Activated T-cell treated with anti-CD3 and anti-CD28 coated beads for 24 hours (primary cell): Measurements from ENCODE around the gene RNPEPL1.

Experiments
- DNase-seq: peaks from one replicate; pipeline ENCODE4 v3.0.0-alpha.2; 2020; ENCODE audit warnings: low read depth

Gene RNPEPL1

GRCh38 chr2:240564561-240565332 lies 3.5 kb upstream of the RNPEPL1 start:
- no peak for DNase-seq

- DNase-seq, result peak; percentile 84
Observed at GRCh38 chr2:240565333-240566202, 2.7 kb upstream of the RNPEPL1 start.

- peak; percentile 94 for DNase-seq
Observed at GRCh38 chr2:240566203-240567136, 1.8 kb upstream of the RNPEPL1 start.

GRCh38 chr2:240567137-240567871 lies 980 bp upstream of the RNPEPL1 start:
- no peak for DNase-seq

- DNase-seq, result no peak
Observed at GRCh38 chr2:240568678-240569522, 616 bp downstream of the RNPEPL1 start.

DNA sequence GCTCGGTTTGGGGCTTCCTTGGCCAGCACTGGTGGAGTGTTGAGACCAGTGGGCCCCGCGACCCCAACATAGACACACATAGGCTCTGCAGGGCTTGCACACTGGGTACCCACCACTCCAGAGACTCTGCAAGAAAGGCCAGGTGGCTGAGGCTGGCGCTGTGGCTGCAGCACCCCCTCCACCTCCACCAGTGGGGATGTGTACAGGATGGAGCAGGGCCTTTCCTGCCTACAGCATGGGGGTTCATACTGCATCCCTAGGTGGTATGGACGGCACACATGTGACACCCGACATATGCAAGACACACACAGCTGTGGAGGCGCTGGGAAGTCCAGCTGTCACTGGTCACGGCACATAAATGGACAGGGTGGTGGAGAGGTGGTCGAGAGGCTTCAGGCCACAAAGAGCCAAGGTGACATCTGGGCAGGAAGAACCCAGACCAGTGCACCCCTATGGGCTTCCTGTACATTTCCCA lies 1.3 kb downstream of the RNPEPL1 start:
- DNase-seq, result no peak

GRCh38 chr2:240569998-240570530 lies 1.8 kb downstream of the RNPEPL1 start:
- DNase-seq, result no peak

GRCh38 chr2:240570531-240571313 lies 2.4 kb downstream of the RNPEPL1 start:
- no peak for DNase-seq

DNA sequence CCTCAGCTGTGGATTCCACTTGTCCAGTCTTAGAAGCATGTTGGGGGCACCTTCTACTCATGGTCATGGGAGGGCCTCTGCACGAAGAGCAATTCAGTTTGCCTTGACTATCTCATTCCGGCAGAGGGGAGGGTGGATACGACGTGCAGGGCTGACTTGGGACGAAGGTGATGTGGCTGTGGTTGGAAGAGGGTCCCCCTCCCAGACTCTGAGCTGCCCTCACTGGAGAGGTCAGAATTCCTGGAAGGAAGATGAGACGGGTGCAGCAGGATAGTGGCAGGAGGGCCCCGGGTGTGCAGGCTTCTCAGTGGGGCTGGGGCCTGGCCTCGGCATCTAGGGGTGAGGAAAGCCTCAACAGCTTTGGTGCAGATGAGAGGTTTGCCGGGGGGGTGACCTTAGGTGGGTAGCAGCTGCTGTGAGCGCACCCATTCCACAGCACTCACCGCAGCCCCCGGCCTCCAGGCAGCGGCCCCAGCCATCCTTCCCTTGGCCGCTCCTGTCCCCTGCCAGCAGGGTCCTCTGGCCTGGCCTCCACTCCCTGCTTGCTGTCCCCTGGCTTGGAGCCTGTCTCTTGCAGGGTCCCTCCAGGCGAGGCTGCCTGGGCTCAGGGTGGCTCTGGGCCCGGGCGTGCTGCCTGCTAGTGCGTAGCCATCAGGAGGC lies 3.2 kb downstream of the RNPEPL1 start:
- DNase-seq, result no peak

DNA sequence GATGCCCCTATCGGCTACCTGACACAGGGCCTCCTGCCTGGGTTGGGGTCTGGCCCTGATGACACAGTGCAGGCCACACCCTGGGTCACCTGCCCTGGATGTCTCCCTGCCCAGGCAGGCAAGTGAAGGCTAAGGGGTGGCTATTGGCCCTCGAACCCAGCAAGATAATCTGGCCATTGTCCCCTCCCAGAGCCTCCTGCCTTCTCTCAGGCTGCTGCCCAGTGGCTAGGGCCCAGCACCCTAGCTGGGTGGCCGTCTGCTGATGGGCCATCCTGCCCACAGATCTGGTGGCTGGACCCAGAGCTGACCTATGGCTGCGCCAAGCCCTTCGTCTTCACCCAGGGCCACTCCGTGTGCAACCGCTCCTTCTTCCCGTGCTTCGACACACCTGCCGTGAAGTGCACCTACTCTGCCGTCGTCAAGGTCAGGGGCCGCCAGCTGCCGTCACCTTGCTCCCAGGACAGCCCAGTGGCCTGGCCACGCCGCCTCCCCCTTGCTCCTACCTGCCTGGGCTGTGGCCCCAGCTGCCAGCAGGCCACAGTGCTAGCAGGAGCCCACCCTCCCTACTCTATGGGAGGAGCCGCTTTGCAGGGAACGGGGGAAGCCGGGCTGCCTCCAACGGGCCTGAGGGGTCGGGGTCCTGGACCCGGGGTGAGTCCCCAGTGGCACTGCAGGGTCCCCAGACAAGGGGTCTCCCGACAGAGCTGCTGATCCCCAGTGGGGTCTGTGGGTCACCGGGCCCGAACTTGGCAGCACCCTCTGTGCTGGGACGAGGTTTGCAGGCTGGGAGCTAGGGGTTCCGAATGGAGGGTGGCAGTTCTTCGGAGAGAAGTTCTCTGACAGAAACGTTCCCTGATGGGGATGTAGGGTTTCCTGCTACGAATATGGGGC lies 4.1 kb downstream of the RNPEPL1 start:
- no peak for DNase-seq

GRCh38 chr2:240573071-240573515 lies 4.8 kb downstream of the RNPEPL1 start:
- DNase-seq, result no peak

DNA sequence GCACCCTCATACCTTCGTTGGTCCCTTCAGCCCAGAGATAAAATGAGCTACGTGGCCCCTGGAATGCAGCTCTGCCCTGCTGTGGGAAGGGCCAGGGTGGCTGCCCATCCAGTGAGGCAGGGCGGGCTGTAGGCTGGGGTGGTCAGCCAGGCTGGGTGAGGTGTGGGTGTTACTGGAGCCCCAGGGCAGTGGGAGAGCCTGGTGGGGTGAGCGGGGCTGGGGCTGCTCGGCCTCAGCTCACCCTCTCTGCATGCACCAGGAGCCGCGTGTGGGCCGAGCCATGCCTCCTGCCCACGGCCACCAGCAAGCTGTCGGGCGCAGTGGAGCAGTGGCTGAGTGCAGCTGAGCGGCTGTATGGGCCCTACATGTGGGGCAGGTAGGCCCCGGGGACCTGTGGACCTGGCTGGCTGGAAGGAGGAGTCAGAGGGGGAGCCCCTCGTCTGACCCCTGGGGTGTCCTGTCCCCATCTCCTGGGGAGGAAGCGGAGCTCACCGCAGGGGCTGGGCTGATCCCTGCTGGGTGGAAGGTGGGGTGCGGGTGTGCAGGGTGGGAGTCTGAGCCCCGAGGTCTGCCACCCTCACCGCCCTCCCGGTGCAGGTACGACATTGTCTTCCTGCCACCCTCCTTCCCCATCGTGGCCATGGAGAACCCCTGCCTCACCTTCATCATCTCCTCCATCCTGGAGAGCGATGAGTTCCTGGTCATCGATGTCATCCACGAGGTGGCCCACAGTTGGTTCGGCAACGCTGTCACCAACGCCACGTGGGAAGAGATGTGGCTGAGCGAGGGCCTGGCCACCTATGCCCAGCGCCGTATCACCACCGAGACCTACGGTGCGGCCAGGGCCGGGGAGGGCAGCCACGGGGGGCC lies 5.5 kb downstream of the RNPEPL1 start:
- no peak for DNase-seq

- DNase-seq, result no peak
Observed at GRCh38 chr2:240574386-240575100, 6.3 kb downstream of the RNPEPL1 start.

DNA sequence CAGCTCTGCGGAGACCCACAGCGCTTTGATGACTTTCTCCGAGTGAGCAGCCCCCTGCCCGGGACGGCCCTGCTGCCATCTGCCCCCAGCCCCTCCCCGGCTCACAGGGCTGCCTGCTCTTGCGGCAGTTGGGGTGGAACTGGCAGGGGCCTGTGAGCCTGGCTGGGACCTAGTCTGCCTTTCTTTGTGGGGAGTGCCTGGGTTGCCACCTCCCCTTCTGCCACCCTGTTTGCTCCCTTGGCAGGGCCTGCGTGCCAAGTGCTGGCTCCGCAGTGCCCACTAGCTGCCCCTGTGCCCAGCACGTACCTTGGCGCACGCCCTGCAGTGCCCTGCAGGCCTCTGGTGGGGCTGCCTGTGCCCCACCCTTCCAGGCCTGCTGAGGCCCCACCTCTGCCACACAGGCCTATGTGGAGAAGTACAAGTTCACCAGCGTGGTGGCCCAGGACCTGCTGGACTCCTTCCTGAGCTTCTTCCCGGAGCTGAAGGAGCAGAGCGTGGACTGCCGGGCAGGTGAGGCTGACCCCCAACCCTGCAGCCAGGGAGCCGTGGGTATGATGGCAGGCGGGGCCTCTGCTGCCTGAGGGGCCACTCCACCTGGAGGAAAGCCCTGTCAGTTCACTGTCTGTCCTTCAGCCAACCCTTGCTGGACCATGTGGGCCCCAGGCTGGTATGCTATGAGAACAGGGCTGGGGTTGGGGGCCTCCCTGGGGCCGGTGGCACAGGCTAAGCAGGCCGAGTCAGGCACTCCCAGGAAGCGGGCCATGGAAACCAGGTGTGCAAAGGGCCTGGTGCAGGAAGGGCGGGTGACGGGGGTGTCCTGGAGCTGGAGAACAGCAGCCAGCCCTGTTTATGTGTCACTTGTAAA lies 7.0 kb downstream of the RNPEPL1 start:
- no peak for DNase-seq

DNA sequence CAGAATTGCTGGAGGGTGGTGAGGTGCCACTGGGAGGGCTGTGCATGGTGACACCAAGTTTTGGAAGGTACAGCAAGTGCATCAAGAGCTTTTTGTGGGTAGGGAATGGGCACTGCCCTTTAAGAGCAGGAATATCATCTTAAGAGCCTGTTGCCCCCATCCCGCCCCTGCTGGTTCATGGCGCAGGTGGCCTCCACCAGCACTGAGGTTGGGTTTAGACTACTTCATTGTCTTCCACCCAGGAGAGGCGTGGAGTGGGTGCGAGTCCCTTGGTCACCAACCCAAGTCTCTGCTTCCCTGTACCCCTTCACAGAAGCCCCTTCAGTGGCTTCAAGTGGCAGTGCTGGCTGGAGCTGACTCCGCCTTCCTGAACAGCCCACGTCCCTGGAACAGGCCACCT lies 7.8 kb downstream of the RNPEPL1 start:
- no peak for DNase-seq
